Left ventricle myocardium inferior (tissue), 1 donor: ENCODE data around the gene SLC17A9. TPM values are rescaled to one million over a fixed set of nuclear protein-coding genes. Genes with fewer than 3 reads are reported as not detected.

ENCODE experiments used
- DNase-seq: peaks from one replicate; pipeline ENCODE4 v3.0.0-alpha.2; 2020
- H3K27ac ChIP-seq: fragments of 200-600 bp; replicated peaks from 2 replicates; pipeline ENCODE4 v1.8.0; 2021
- H3K27me3 ChIP-seq: fragments of 200-600 bp; 2 replicates; pipeline ENCODE4 v1.8.0; 2021; ENCODE audit warnings: low read depth
- H3K36me3 ChIP-seq: fragments of 200-600 bp; 2 replicates; pipeline ENCODE4 v1.8.0; 2021
- H3K4me1 ChIP-seq: fragments of 200-600 bp; 2 replicates; pipeline ENCODE4 v1.8.0; 2021
- H3K4me3 ChIP-seq: fragments of 200-600 bp; 2 replicates; pipeline ENCODE4 v1.8.0; 2021; ENCODE audit warnings: mild to moderate bottlenecking, moderate library complexity
- H3K9me3 ChIP-seq: fragments of 200-600 bp; replicated peaks from 2 replicates; pipeline ENCODE4 v1.8.0; 2021
- intact Hi-C: fragments of 100-400 bp; cut with micrococcal nuclease; formaldehyde crosslinking; loops from one replicate; pipeline ENCODE4 v1.11.0; 2022
- total RNA-seq: library from RNA; stranded (reverse); fragmentation: NEBNext Ultra II Directional; extraction: Animal tissue kit (Norgen Biotek cat#: 25700); gene quantifications from one replicate; pipeline ENCODE4 v1.2.1, GENCODE V29; 2021
- TF ChIP-seq, protein P1 (sequence below): fragments of 200-600 bp; IDR thresholded peaks from 2 replicates; pipeline ENCODE4 v1.8.0; 2021; ENCODE audit warnings: antibody characterized with exemption, mild to moderate bottlenecking, borderline replicate concordance
- donor health status: DM: no; HTN: yes; CAD: no; lungs with severe emphysema.

The SLC17A9 gene
- total RNA-seq, 1 donor from 2014 or later, result 0.47 TPM

DNA sequence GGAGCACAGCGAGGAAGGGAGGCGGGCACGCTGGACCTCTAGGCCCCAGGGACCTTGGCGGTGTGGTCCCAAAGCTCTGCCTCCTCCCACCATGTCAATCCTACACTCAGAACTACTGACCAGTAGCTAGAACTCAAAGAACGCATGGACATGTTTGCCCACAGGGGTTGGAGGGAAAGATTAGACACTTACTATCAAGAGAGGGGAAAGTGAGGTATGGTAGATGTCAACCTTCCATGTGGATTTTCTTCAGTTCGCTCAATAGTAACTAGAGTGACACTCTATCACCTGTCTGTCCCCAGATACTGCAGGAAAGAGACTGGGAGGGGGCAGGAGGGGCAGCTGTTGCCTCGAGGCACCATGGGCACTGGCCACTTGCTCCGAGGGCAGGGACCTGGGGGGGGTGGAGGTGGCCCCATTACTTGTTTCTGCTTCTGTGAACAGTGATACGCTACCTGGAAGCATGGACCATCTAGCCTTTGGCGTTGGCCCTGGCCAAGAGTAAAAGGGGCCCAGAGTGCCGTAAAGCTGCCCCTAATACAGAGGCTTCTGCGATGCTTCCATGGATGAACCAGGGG, 25.3 kb upstream of the SLC17A9 start:
- H3K4me1 ChIP-seq, result peaks cover 84% of the 10 kb centered on the region
- H3K9me3 ChIP-seq, result no peaks in the 10 kb centered on the region
- intact Hi-C loops, result no loop called here
- H3K36me3 ChIP-seq, result no peaks in the 10 kb centered on the region
- no peaks in the 10 kb centered on the region for H3K27me3 ChIP-seq
- H3K27ac ChIP-seq, result peak overlapping the region; percentile 96
- TF ChIP-seq, protein P1, sequence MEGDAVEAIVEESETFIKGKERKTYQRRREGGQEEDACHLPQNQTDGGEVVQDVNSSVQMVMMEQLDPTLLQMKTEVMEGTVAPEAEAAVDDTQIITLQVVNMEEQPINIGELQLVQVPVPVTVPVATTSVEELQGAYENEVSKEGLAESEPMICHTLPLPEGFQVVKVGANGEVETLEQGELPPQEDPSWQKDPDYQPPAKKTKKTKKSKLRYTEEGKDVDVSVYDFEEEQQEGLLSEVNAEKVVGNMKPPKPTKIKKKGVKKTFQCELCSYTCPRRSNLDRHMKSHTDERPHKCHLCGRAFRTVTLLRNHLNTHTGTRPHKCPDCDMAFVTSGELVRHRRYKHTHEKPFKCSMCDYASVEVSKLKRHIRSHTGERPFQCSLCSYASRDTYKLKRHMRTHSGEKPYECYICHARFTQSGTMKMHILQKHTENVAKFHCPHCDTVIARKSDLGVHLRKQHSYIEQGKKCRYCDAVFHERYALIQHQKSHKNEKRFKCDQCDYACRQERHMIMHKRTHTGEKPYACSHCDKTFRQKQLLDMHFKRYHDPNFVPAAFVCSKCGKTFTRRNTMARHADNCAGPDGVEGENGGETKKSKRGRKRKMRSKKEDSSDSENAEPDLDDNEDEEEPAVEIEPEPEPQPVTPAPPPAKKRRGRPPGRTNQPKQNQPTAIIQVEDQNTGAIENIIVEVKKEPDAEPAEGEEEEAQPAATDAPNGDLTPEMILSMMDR, result no peak
- H3K4me3 ChIP-seq, result peak overlapping the region; percentile 90
- DNase-seq, result no peak

DNA sequence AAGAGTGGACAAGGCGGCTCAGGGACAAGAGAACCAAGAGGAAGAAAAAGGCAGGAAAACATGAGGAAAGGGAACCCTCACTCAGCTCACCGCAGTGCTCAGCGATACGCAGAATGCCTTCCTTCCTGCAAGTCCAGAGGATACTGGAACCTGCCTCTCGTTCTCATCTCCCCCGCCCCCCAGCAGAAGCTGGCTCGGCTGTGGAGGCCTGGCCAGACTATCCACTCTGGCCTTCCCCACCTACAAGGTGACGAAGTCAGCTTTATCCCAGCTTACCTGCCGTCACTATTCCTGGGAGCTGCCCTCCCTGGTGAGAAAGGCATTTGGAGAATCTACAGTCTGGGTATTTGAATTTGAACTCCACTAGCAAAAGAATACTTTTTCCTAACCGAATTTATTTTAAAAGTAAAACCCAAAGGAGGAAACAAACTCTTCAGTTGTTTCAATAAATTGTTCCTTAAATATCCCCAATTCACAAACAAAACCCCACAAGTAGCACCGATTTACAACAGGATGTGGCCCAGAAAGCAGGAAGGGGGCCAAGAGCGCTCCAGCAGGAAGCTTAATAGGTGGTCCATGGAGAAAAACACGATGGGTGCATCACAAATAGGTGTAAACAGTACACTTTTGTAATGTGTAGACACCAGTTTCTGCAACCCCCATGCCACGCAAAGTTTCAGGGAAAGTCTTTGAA, 24.1 kb upstream of the SLC17A9 start:
- H3K36me3 ChIP-seq, result peaks cover 6% of the 10 kb centered on the region

DNA sequence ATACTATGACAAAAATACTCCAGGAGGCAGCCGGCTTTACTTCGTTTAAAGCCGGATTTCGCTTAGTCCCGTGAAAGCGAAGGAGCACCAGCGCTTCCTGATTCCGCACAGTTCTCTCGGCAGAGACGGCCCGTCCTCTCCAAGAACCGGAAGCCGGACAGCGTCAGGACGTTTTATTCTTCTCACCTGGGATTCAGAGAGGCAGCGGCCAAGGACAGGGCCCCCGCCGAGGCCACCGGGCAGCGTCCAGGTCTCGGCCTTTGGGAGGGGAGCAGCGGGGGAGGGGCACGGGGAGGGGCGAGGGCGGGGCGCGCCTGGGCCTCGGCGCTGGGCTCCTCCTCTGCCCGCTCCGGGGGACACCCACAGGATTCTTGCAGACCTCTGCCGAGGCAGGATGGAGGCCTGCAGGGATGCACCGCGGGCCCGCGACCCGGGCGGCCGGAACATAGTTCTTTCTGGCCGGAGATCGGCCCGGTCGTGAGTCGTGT, 23.4 kb upstream of the SLC17A9 start:
- H3K27ac ChIP-seq, result peak overlapping the region; percentile 87
- intact Hi-C loops, result no loop called here
- peak overlapping the region; percentile 67 for H3K4me3 ChIP-seq
- no peaks in the 10 kb centered on the region for H3K27me3 ChIP-seq
- DNase-seq, result peak; percentile 77
- H3K36me3 ChIP-seq, result peaks cover 6% of the 10 kb centered on the region
- peaks cover 74% of the 10 kb centered on the region for H3K4me1 ChIP-seq
- TF ChIP-seq, protein P1, result no peak
- H3K9me3 ChIP-seq, result no peaks in the 10 kb centered on the region

More for the DNA sequence above, 24.1 kb upstream of the SLC17A9 start:
- peak overlapping the region; percentile 67 for H3K4me3 ChIP-seq
- no peak for DNase-seq
- H3K4me1 ChIP-seq, result peaks cover 74% of the 10 kb centered on the region
- intact Hi-C loops, result no loop called here
- TF ChIP-seq, protein P1, result no peak
- no peaks in the 10 kb centered on the region for H3K27me3 ChIP-seq
- H3K9me3 ChIP-seq, result no peaks in the 10 kb centered on the region
- peak overlapping the region; percentile 87 for H3K27ac ChIP-seq

DNA sequence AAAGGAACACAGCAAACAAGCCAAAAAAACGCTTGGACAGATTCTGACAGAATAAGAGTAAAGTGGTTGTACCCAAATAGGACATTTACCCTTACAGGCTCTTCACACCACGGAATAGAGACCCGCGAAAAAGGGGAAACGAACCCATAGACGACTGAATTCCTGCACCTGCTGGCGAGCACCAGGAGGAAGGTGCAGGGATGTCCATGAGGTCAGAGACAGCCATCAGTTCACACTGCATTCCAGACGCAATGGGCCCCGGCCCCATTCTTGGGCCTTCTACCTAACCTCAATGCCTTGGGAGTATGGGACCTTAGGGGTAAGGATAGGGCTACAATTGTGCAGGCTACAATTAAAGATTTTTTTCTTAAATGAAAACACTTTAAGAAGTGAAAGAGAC, 21.0 kb upstream of the SLC17A9 start:
- intact Hi-C loops, result no loop called here
- DNase-seq, result no peak
- Histone ChIP-seq H3K27ac (no peak overlapping the region), H3K4me3 (no peak overlapping the region), H3K36me3 (peaks cover 21% of the 10 kb centered on the region), H3K9me3 (no peaks in the 10 kb centered on the region), H3K27me3 (no peaks in the 10 kb centered on the region), H3K4me1 (peaks cover 76% of the 10 kb centered on the region)
- TF ChIP-seq, protein P1, result no peak

DNA sequence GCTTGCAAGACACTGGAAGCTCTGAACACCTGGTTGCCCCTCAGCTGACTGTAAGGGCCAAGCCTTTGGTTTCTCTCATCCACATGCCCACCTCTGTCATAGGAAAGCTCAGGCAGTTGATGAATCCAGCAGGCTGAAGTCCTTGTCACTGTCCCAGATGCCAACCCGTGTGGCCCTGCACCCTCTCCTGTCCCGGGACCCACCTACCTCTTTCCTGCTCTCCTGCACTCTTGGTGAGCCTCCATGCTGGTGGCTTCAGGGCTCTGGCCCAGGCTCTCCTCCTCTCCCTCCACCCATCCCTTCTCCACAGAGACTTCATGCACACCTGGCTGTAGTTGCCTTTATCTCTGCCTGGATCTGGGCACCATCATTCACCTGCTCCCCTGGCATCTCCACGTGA, 18.5 kb upstream of the SLC17A9 start:
- Histone ChIP-seq H3K4me3 (no peak overlapping the region), H3K27ac (no peak overlapping the region), H3K27me3 (no peaks in the 10 kb centered on the region), H3K9me3 (no peaks in the 10 kb centered on the region), H3K4me1 (peaks cover 71% of the 10 kb centered on the region), H3K36me3 (peaks cover 21% of the 10 kb centered on the region)
- TF ChIP-seq, protein P1, result no peak
- intact Hi-C loops, result no loop called here
- DNase-seq, result no peak
